GM19468 (cell line): ENCODE results near the gene ADARB1.

Source experiments
- ATAC-seq: cut with Tn5 transposase; IDR thresholded peaks from one replicate; pipeline ENCODE4 v1.9.1; 2021; ENCODE audit warnings: mild to moderate bottlenecking, moderate library complexity, moderate number of reproducible peaks; ENCODE audit not compliant: unreplicated experiment; ENCODE audit errors: extremely low read depth

Gene ADARB1

GRCh38 chr21:45072738-45073300, 1.6 kb upstream of the ADARB1 start:
- no peak for ATAC-seq

- ATAC-seq = no peak
Measured at GRCh38 chr21:45073301-45074047, 906 bp upstream of the ADARB1 start.

GRCh38 chr21:45074818-45075595, 627 bp downstream of the ADARB1 start:
- no peak for ATAC-seq

GRCh38 chr21:45075596-45076244, 1.3 kb downstream of the ADARB1 start:
- ATAC-seq = no peak

GRCh38 chr21:45076245-45076711, 1.9 kb downstream of the ADARB1 start:
- ATAC-seq = no peak

GRCh38 chr21:45078371-45078770, 4.0 kb downstream of the ADARB1 start:
- no peak for ATAC-seq

GRCh38 chr21:45078877-45079281, 4.5 kb downstream of the ADARB1 start:
- no peak for ATAC-seq

GRCh38 chr21:45079351-45079750, 5.0 kb downstream of the ADARB1 start:
- ATAC-seq = no peak

- ATAC-seq = no peak
Measured at GRCh38 chr21:45080232-45080631, 5.9 kb downstream of the ADARB1 start.

- ATAC-seq = no peak
Measured at GRCh38 chr21:45080639-45081414, 6.4 kb downstream of the ADARB1 start.

- ATAC-seq = no peak
Measured at GRCh38 chr21:45081636-45082035, 7.3 kb downstream of the ADARB1 start.

- no peak for ATAC-seq
Measured at GRCh38 chr21:45082736-45083135, 8.4 kb downstream of the ADARB1 start.

- no peak for ATAC-seq
Measured at GRCh38 chr21:45084121-45084520, 9.7 kb downstream of the ADARB1 start.

GRCh38 chr21:45084881-45085536, 10.6 kb downstream of the ADARB1 start:
- no peak for ATAC-seq

GRCh38 chr21:45085700-45086099, 11.3 kb downstream of the ADARB1 start:
- no peak for ATAC-seq

- no peak for ATAC-seq
Measured at GRCh38 chr21:45086337-45086958, 12.1 kb downstream of the ADARB1 start.

- no peak for ATAC-seq
Measured at GRCh38 chr21:45087022-45087823, 12.8 kb downstream of the ADARB1 start.

GRCh38 chr21:45088116-45088515, 13.7 kb downstream of the ADARB1 start:
- ATAC-seq = no peak
